ENCODE data around the gene RIPK1. TPM values are rescaled to one million over a fixed set of nuclear protein-coding genes. Genes with fewer than 3 reads are reported as not detected.

The RIPK1 gene
- polyA plus RNA-seq, 1 of the 3 experiments (the other 2 are of a cell fraction), result 12.0 TPM

DNA sequence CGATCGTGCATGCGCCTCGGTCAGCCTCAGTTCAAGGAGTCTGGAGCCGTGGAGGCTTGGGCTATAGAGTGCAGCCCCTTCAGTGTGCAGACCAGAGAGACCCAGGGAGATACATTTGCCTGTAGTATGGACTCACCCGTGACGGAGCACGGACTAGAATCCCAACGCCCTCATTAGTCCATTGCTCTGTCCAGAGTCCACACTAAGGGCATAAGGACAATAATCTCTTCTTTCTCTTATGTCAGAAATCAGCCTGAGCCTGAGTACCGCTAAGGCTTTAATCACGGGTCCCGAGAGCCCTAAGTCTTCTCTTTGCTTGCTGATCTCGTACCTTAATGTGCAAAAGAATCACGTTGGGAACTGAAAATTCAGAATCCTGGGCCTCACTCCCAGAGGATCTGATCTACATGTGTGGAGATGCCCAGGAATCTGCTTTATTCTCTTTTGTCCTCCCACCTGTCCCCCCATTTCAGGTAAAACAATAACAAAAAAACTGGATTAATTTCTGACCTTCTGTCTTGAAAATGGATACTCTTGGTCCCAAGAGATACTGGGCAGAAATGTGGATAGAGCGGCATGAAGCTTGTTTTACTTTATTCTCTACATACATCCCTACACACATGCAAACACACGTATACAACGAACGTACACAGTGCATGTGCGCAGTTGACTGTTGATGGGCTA is 50.9 kb downstream of the RIPK1 start:
- Histone ChIP-seq H3K4me2 (peak overlapping the region; percentile 93), H3K4me3 (ENCODE audit: low read depth in 2 of 2, low read length in 1 of 2) (peak overlapping the region; percentile 84 to 87), H3F3A (replicated peaks; ENCODE audit: insufficient read depth) (peaks cover 13% of the 10 kb centered on the region), H3K27ac (ENCODE audit: low read depth in 2 of 2, low read length in 1 of 2) (peak overlapping the region; percentile 81 to 96; a peak in 3 of 4 replicates), H3K27me3 (ENCODE audit: insufficient read depth) (no peaks in the 10 kb centered on the region), H2AFZ (ENCODE audit: low read depth) (peak overlapping the region; percentile 83), H3K9me2 (no peaks in the 10 kb centered on the region), H3K9me3 (no peaks in the 10 kb centered on the region), H4K20me1 (ENCODE audit: insufficient read depth) (no peaks in the 10 kb centered on the region), H3K4me1 (ENCODE audit: control insufficient read depth in 1 of 2, insufficient read depth in 2 of 2, low read depth in 1 of 2, low read length in 1 of 2) (peaks cover 11 to 16% of the 10 kb centered on the region in 2 experiments; a peak in 2 of 4 replicates), H3K36me3 (replicated peaks in 1 of 2; ENCODE audit: control insufficient read depth in 1 of 2, insufficient read depth in 2 of 2, low read length in 1 of 2) (peaks cover 0 to 10% of the 10 kb centered on the region in 2 experiments), H3K9ac (peak overlapping the region; percentile 90), H3K79me2 (ENCODE audit: insufficient read depth) (peaks cover 11% of the 10 kb centered on the region)
- CTCF ChIA-PET, result interaction anchor here (1.2 to 4.4 kb wide), 4 partner anchors 50 to 141 kb away, joined by 3 to 32 read pairs (median 3); no protein-coding TSS in a partner anchor
- 24% methylated on average over 14 of the region's 19 CpGs for WGBS (ENCODE audit: low lambda C conversion rate)
- POLR2A ChIA-PET, result interaction anchor here (1.3 to 2.1 kb wide), 2 partner anchors 108 to 110 kb away, joined by 3 to 12 read pairs; no protein-coding TSS in a partner anchor
- DNase-seq, result no peak
- TF ChIP-seq USF1 (IDR thresholded peaks at IDR 0.05; ENCODE audit: borderline replicate concordance, low read depth) (no peak), RFX5 (IDR thresholded peaks at IDR 0.05; ENCODE audit: low read length) (0 out of 2 replicates have a peak, but pooled peaks have one; percentile 14)

GRCh38 chr6:3120765-3121089 is 52.4 kb downstream of the RIPK1 start:
- H3K79me2 ChIP-seq (ENCODE audit: insufficient read depth), result peaks cover 11% of the 10 kb centered on the region
- no peak overlapping the region for H3K4me3 ChIP-seq (ENCODE audit: low read depth in 2 of 2, low read length in 1 of 2)
- WGBS (ENCODE audit: low lambda C conversion rate), result 86% methylated on average over 5 of the region's 5 CpGs
- POLR2A ChIA-PET, result no interaction called here
- no peak for TF ChIP-seq CHD2 (IDR thresholded peaks at IDR 0.05; ENCODE audit: low read length, partially characterized antibody)
- no peak for TF ChIP-seq FOSL2 (IDR thresholded peaks at IDR 0.05; ENCODE audit: borderline replicate concordance, low read depth)
- H3K27ac ChIP-seq (ENCODE audit: low read depth in 2 of 2, low read length in 1 of 2), result no peak overlapping the region
- DNase-seq, result no peak
- H3K4me2 ChIP-seq, result no peak overlapping the region
- CTCF ChIA-PET, result interaction anchor here (1.2 to 4.4 kb wide), 4 partner anchors 37 to 139 kb away, joined by 3 to 32 read pairs (median 4); partner anchors contain the start of gene TUBB2A
- no peak overlapping the region for H2AFZ ChIP-seq (ENCODE audit: low read depth)
- H3K4me1 ChIP-seq (ENCODE audit: control insufficient read depth in 1 of 2, insufficient read depth in 2 of 2, low read depth in 1 of 2, low read length in 1 of 2), result peaks cover 11 to 16% of the 10 kb centered on the region in 2 experiments; a peak in 2 of 4 replicates
- H3K27me3 ChIP-seq (ENCODE audit: insufficient read depth), result no peaks in the 10 kb centered on the region
- peaks cover 0 to 4% of the 10 kb centered on the region in 2 experiments for H3K36me3 ChIP-seq (replicated peaks in 1 of 2; ENCODE audit: control insufficient read depth in 1 of 2, insufficient read depth in 2 of 2, low read length in 1 of 2)
- no peaks in the 10 kb centered on the region for H3K9me2 ChIP-seq
- no peaks in the 10 kb centered on the region for H3K9me3 ChIP-seq
- H4K20me1 ChIP-seq (ENCODE audit: insufficient read depth), result no peaks in the 10 kb centered on the region
- H3F3A ChIP-seq (replicated peaks; ENCODE audit: insufficient read depth), result peaks cover 13% of the 10 kb centered on the region
- no peak overlapping the region for H3K9ac ChIP-seq

DNA sequence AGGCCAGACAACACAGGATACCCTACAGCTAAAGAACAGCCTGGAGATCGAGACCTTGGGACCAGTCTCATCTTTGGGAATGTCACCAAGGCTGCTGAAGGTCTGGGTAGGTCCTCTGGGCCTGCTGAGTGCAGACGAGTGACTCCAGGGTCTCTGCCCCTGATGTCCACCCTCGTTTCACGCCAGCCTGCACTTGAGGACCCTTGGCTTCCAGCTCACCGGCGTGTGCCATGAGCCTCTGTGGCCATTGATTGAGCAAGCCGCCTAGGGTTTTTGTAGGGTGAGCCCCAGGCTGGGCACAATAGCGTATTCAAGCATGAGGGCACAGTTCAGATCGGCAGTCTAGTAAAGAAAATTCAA is 54.5 kb downstream of the RIPK1 start:
- ChIA-PET POLR2A (interaction anchor here (0.5 kb wide), 1 partner anchor 58 kb away, joined by 4 read pairs; no protein-coding TSS in a partner anchor), CTCF (interaction anchor here (0.6 to 1.8 kb wide), 5 partner anchors 9 to 129 kb away, joined by 3 to 5 read pairs (median 4); no protein-coding TSS in a partner anchor)
- no peaks in the 10 kb centered on the region for H3K9me3 ChIP-seq
- H3K79me2 ChIP-seq (ENCODE audit: insufficient read depth), result peaks cover 11% of the 10 kb centered on the region
- H3K9me2 ChIP-seq, result no peaks in the 10 kb centered on the region
- no peak overlapping the region for H3K9ac ChIP-seq
- no peak overlapping the region for H3K4me2 ChIP-seq
- no peaks in the 10 kb centered on the region for H3K27me3 ChIP-seq (ENCODE audit: insufficient read depth)
- H3K27ac ChIP-seq (ENCODE audit: low read depth in 2 of 2, low read length in 1 of 2), result no peak overlapping the region
- no peak overlapping the region for H2AFZ ChIP-seq (ENCODE audit: low read depth)
- peaks cover 0 to 4% of the 10 kb centered on the region in 2 experiments for H3K36me3 ChIP-seq (replicated peaks in 1 of 2; ENCODE audit: control insufficient read depth in 1 of 2, insufficient read depth in 2 of 2, low read length in 1 of 2)
- H3F3A ChIP-seq (replicated peaks; ENCODE audit: insufficient read depth), result peaks cover 9% of the 10 kb centered on the region
- no peak for TF ChIP-seq REST (IDR thresholded peaks at IDR 0.05; ENCODE audit: low read depth, low read length)
- no peak for TF ChIP-seq USF2 (IDR thresholded peaks at IDR 0.05; ENCODE audit: borderline replicate concordance, low read depth, low read length)
- no peak for TF ChIP-seq EZH2phosphoT487 (IDR thresholded peaks at IDR 0.05; ENCODE audit: borderline replicate concordance, low read depth)
- TF ChIP-seq PBX3 (IDR thresholded peaks at IDR 0.05), result no peak
- TF ChIP-seq RCOR1 (IDR thresholded peaks at IDR 0.05; ENCODE audit: low read length), result no peak
- TF ChIP-seq ZBTB33 (IDR thresholded peaks at IDR 0.05; ENCODE audit: borderline replicate concordance, low read depth), result no peak
- no peak overlapping the region for H3K4me3 ChIP-seq (ENCODE audit: low read depth in 2 of 2, low read length in 1 of 2)
- H4K20me1 ChIP-seq (ENCODE audit: insufficient read depth), result no peaks in the 10 kb centered on the region
- DNase-seq, result no peak
- H3K4me1 ChIP-seq (ENCODE audit: control insufficient read depth in 1 of 2, insufficient read depth in 2 of 2, low read depth in 1 of 2, low read length in 1 of 2), result peaks cover 0 to 11% of the 10 kb centered on the region in 2 experiments; a peak in 2 of 4 replicates
- 89% methylated on average over 9 of the region's 9 CpGs for WGBS (ENCODE audit: low lambda C conversion rate)

Data from SK-N-SH (cell line).